CD8-positive, alpha-beta memory T cell (primary cell): Measurements from ENCODE around the gene MAT2A. TPM values are rescaled to one million over a fixed set of nuclear protein-coding genes. Genes with fewer than 3 reads are reported as not detected.

ENCODE experiments used
- CTCF ChIA-PET: fragments of 350-600 bp; sonication (Branson Sonifier 250); formaldehyde crosslinking; loops from one replicate; lab custom pipeline; 2021; ENCODE audit warnings: antibody characterized with exemption; lab: Charles Lee
- POLR2A ChIA-PET: fragments of 350-600 bp; sonication (Branson Sonifier 250); formaldehyde crosslinking; loops from one replicate; lab custom pipeline; 2021; ENCODE audit warnings: antibody characterized with exemption; lab: Charles Lee
- DNase-seq, 5 donors: peaks; one replicate each; pipeline versions ENCODE4 v3.0.0 to v3.0.0-alpha.2; 2020 to 2022; ENCODE audit warnings: mixed read lengths in 1 of 5
- H3K27ac ChIP-seq: one replicate; pipeline ENCODE4 v1.7.0; 2013; ENCODE audit warnings: low read depth, mild to moderate bottlenecking, low read length, moderate library complexity
- H3K27me3 ChIP-seq: 2 replicates; pipeline ENCODE4 v1.7.0; 2013; ENCODE audit warnings: low read length, mild to moderate bottlenecking; ENCODE audit not compliant: insufficient read depth, poor library complexity, severe bottlenecking
- H3K36me3 ChIP-seq: 2 replicates; pipeline ENCODE4 v1.7.0; 2013; ENCODE audit warnings: mild to moderate bottlenecking, low read length, moderate library complexity; ENCODE audit not compliant: insufficient read depth
- H3K4me1 ChIP-seq: 2 replicates; pipeline ENCODE4 v1.7.0; 2013; ENCODE audit warnings: mild to moderate bottlenecking, low read length, moderate library complexity; ENCODE audit not compliant: insufficient read depth
- H3K4me3 ChIP-seq: 2 replicates; pipeline ENCODE4 v1.7.0; 2013; ENCODE audit warnings: mild to moderate bottlenecking, low read length
- H3K9me3 ChIP-seq: 2 replicates; pipeline ENCODE4 v1.7.0; 2013; ENCODE audit warnings: mild to moderate bottlenecking, low read length
- H3K27ac Mint-ChIP-seq, 8 donors: one replicate each; pipeline ENCODE4 v1.8.0; 2020 to 2021; ENCODE audit warnings: mixed read lengths in 8 of 8, mild to moderate bottlenecking in 6 of 8, inconsistent platforms in 3 of 8, moderate library complexity in 3 of 8
- H3K27me3 Mint-ChIP-seq, 2 donors: one replicate each; pipeline ENCODE4 v1.8.0; 2020 to 2021; ENCODE audit warnings: mixed read lengths in 2 of 2, mild to moderate bottlenecking in 1 of 2, moderate library complexity in 1 of 2
- H3K36me3 Mint-ChIP-seq, 3 donors: one replicate each; pipeline ENCODE4 v1.8.0; 2020 to 2021; ENCODE audit warnings: mixed read lengths in 3 of 3, inconsistent platforms in 1 of 3, mild to moderate bottlenecking in 1 of 3
- H3K4me1 Mint-ChIP-seq, 3 donors: one replicate each; pipeline ENCODE4 v1.8.0; 2020 to 2021; ENCODE audit warnings: mixed read lengths in 3 of 3, inconsistent platforms in 1 of 3, mild to moderate bottlenecking in 1 of 3
- H3K4me3 Mint-ChIP-seq, 7 donors: one replicate each; pipeline ENCODE4 v1.8.0; 2020 to 2021; ENCODE audit warnings: mixed read lengths in 7 of 7, mild to moderate bottlenecking in 6 of 7, moderate library complexity in 4 of 7, inconsistent platforms in 2 of 7
- H3K9me3 Mint-ChIP-seq, 5 donors: one replicate each; pipeline ENCODE4 v1.8.0; 2020 to 2022; ENCODE audit warnings: mixed read lengths in 5 of 5, mild to moderate bottlenecking in 3 of 5, moderate library complexity in 2 of 5, inconsistent platforms in 1 of 5
- polyA plus RNA-seq: library from polyadenylated mRNA; unstranded; fragments of 300-500 nt; fragmentation: Illumina TruSeq; gene quantifications from one replicate; pipeline ENCODE4 v1.2.3, GENCODE V29; 2021
- total RNA-seq, 2 experiments: library from RNA; stranded (reverse); gene quantifications; one replicate each; pipeline ENCODE4 v1.2.3, GENCODE V29; 2021

Gene MAT2A
- total and polyA plus RNA-seq, 3 experiments from 2014 or later, result 121 to 376 (median 371) TPM

DNA sequence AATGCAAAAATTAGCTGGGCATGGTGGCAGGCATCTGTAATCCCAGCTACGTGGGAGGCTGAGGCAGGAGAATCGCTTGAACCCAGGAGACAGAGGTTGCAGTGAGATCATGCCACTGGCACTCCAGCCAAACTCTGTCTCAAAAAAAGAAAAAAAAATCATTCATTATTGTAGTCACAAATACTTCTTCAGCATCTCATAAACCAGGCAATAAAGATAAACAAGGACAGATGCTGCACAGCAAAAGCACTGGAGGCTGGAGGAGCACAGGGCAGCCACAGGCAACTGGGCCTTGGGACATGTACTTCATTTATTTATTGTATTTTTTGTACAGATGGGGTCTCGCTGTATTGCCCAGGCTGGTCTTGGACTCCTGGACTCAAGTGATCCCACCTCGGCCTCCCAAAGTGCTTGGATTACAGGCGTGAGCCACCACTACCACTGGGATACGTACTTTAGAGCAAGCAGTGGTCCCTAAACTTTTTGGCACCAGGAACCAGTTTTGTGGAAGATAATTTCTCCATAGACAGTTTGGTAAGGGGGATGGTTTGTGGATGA is 16.8 kb upstream of the MAT2A start:
- H3K27me3 Mint-ChIP-seq, result peaks cover 3 to 12% of the 10 kb centered on the region in 2 donors
- no peaks in the 10 kb centered on the region for H3K9me3 ChIP-seq
- H3K27me3 ChIP-seq, result no peaks in the 10 kb centered on the region
- DNase-seq, result no peak
- CTCF ChIA-PET, result no interaction called here
- no peak overlapping the region for H3K4me3 Mint-ChIP-seq
- no peaks in the 10 kb centered on the region for H3K36me3 ChIP-seq
- H3K4me1 Mint-ChIP-seq, result no peaks in the 10 kb centered on the region
- no peak overlapping the region for H3K27ac ChIP-seq
- H3K36me3 Mint-ChIP-seq, result no peaks in the 10 kb centered on the region
- H3K4me1 ChIP-seq, result no peaks in the 10 kb centered on the region
- H3K27ac Mint-ChIP-seq, result no peak overlapping the region
- no peaks in the 10 kb centered on the region for H3K9me3 Mint-ChIP-seq
- no peak overlapping the region for H3K4me3 ChIP-seq
- POLR2A ChIA-PET, result no interaction called here

DNA sequence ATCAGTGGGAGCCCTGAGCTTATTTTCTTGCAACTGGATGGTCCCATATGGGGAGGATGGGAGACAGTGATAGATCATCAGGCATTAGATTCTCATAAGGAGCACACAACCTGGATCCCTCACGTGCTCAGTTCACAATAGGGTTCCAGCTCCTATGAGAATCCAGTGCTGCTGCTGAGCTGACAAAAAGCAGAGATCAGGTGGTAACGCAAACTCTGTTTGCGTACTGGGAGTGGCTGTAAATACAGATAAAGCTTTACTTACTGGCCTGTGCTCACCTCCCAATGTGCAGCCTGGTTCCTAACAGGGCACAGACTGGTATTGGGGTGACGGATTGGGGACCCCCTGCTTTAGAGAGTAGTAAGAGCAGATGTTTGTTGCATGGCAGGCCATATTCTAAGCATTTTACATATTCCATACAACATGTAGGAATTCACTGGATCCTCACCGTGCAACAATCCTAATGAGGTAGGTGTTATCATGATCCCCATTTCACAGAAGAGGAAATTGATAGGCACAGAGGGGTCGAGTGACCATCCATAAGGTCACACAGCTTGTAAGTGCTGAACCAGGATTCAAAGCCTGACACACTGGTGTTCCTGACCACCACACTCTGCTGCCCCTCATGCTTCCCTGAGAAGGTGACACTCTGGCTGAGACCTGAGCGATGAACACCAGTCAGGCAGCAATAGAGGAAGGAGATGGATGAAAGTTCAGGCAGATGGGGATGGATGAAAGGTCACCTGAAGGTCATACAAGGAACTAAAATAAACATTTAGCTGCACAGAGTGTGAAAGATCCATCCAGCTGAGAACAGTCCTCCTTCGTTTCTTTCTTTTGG is 15.7 kb upstream of the MAT2A start:
- CTCF ChIA-PET, result interaction anchor here (1.3 kb wide), 1 partner anchor 29 kb away, joined by 3 read pairs; no protein-coding TSS in a partner anchor
- no peaks in the 10 kb centered on the region for H3K9me3 Mint-ChIP-seq
- POLR2A ChIA-PET, result no interaction called here

DNA sequence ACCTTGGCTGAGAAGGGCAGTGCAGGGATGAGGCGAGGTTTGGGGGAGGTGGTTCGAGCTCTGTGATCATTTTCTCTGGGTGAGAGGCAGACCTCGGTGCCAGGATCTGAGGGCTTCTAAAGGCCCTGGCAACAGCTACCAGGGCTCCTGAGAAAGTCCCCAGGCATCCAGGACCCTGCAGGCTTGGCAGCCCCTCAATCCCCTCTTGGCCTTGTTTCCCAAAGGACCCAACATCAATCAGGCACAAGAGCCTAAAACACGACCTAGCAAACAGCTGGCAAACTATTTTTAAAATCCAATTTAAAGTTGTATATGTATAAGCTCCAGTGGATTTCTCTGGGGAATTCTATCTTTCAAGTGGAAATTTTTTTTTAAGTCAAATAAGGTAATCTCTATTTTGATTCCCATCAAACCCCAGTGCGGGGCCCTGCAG is 15.0 kb upstream of the MAT2A start:
- Histone ChIP-seq H3K9me3 (no peaks in the 10 kb centered on the region), H3K27ac (peak overlapping the region; percentile 24), H3K4me3 (no peak overlapping the region), H3K27me3 (no peaks in the 10 kb centered on the region), H3K36me3 (no peaks in the 10 kb centered on the region), H3K4me1 (no peaks in the 10 kb centered on the region)
- Mint-ChIP-seq H3K4me3 (no peak overlapping the region), H3K4me1 (no peaks in the 10 kb centered on the region), H3K27ac (no peak overlapping the region), H3K9me3 (no peaks in the 10 kb centered on the region), H3K36me3 (no peaks in the 10 kb centered on the region), H3K27me3 (peaks cover 3 to 24% of the 10 kb centered on the region in 2 donors)
- POLR2A ChIA-PET, result no interaction called here
- CTCF ChIA-PET, result interaction anchor here (1.3 kb wide), 1 partner anchor 28 kb away, joined by 3 read pairs; no protein-coding TSS in a partner anchor
- DNase-seq, result no peak

More for the DNA sequence above, 15.7 kb upstream of the MAT2A start:
- DNase-seq, result no peak
- H3K9me3 ChIP-seq, result no peaks in the 10 kb centered on the region
- H3K27me3 ChIP-seq, result no peaks in the 10 kb centered on the region
- Mint-ChIP-seq H3K4me3 (no peak overlapping the region), H3K27me3 (peaks cover 3 to 21% of the 10 kb centered on the region in 2 donors), H3K27ac (no peak overlapping the region), H3K36me3 (no peaks in the 10 kb centered on the region), H3K4me1 (no peaks in the 10 kb centered on the region)
- H3K36me3 ChIP-seq, result no peaks in the 10 kb centered on the region
- no peak overlapping the region for H3K27ac ChIP-seq
- no peaks in the 10 kb centered on the region for H3K4me1 ChIP-seq
- H3K4me3 ChIP-seq, result no peak overlapping the region

DNA sequence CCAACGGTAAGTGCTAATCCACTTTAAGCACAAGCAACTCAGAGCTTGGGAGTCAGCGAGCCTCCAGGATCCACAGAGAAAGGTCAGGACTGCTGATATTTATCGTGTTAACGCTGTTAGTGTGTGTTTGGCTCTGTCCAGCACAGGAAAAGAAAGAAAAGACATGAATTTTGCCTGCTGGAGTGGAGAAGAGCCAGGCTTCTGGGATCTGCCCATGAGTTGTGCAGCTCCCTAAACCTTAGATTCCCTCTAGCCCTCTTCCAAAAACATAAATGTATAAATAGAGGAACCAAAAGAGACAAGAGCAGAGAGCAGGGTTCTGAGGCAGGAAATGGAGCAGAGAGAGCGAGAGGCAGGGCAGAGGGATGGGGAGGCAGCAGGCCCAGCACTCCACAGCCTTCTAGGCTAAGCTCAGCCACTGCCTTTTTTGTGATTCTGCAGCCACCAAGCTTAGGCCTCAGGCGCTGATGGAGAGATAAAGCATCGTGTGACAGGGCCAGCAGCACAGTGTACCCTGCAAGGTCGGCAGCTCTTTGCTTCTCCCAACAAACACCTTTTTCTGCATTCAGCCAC is 14.5 kb upstream of the MAT2A start:
- H3K27me3 ChIP-seq, result no peaks in the 10 kb centered on the region
- ChIA-PET POLR2A (no interaction called here), CTCF (interaction anchor here (1.3 kb wide), 1 partner anchor 28 kb away, joined by 3 read pairs; no protein-coding TSS in a partner anchor)
- Mint-ChIP-seq H3K4me1 (no peaks in the 10 kb centered on the region), H3K4me3 (no peak overlapping the region), H3K9me3 (no peaks in the 10 kb centered on the region), H3K27me3 (peaks cover 3 to 27% of the 10 kb centered on the region in 2 donors), H3K27ac (no peak overlapping the region), H3K36me3 (no peaks in the 10 kb centered on the region)
- no peak for DNase-seq
- H3K4me1 ChIP-seq, result no peaks in the 10 kb centered on the region
- H3K4me3 ChIP-seq, result no peak overlapping the region
- H3K27ac ChIP-seq, result peak overlapping the region; percentile 24
- H3K9me3 ChIP-seq, result no peaks in the 10 kb centered on the region
- H3K36me3 ChIP-seq, result no peaks in the 10 kb centered on the region

DNA sequence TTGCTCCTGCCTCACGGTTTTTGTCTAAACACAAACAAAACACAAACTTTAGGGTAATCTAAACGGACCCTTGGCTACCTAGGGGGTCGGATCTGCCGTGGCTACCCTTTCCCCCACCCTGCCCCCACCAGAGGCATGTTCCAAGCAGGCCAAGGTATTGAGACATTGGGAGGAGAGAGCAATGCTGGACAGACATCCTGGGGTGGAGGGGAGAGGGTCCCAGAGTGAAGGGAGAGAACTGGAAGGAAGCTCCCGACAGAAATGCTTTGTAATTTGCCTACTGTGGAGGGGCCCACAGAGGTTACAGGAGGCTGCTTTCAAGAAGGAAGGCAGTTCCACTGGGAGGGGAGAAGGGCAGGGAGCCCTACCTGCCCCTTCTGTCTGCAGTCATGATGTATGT is 13.9 kb upstream of the MAT2A start:
- peaks cover 3 to 30% of the 10 kb centered on the region in 2 donors for H3K27me3 Mint-ChIP-seq
- Histone ChIP-seq H3K9me3 (no peaks in the 10 kb centered on the region), H3K27me3 (no peaks in the 10 kb centered on the region), H3K4me1 (no peaks in the 10 kb centered on the region), H3K36me3 (no peaks in the 10 kb centered on the region), H3K27ac (no peak overlapping the region), H3K4me3 (no peak overlapping the region)
- no peaks in the 10 kb centered on the region for H3K36me3 Mint-ChIP-seq
- CTCF ChIA-PET, result no interaction called here
- H3K4me1 Mint-ChIP-seq, result no peaks in the 10 kb centered on the region
- DNase-seq, result no peak
- no peak overlapping the region for H3K27ac Mint-ChIP-seq
- no peak overlapping the region for H3K4me3 Mint-ChIP-seq
- H3K9me3 Mint-ChIP-seq, result no peaks in the 10 kb centered on the region
- POLR2A ChIA-PET, result no interaction called here

DNA sequence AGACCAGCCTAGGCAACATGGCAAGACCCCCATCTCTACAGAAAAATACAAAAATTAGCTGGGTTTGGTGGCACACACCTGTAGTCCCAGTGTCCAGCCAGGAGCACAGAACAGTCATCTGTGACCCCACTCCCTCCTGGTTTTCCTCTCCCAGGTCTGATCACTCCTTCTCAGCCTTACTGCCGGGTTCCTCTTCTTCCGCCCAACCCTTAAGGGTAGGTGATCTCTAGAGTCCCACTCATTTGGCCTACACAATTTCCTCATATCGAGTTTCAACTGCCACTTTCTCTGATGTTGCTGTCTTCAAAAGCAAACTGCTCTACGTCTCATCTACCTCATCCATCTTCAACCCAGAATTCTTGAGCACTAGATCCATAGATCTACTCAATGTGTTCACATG is 13.4 kb upstream of the MAT2A start:
- POLR2A ChIA-PET, result no interaction called here
- Histone ChIP-seq H3K9me3 (no peaks in the 10 kb centered on the region), H3K4me1 (no peaks in the 10 kb centered on the region), H3K4me3 (no peak overlapping the region), H3K27me3 (no peaks in the 10 kb centered on the region), H3K27ac (no peak overlapping the region), H3K36me3 (no peaks in the 10 kb centered on the region)
- CTCF ChIA-PET, result no interaction called here
- Mint-ChIP-seq H3K27me3 (peaks cover 3 to 32% of the 10 kb centered on the region in 2 donors), H3K36me3 (no peaks in the 10 kb centered on the region), H3K27ac (peak overlapping the region in 1 of 8 donors; percentile 68), H3K4me3 (no peak overlapping the region), H3K4me1 (no peaks in the 10 kb centered on the region), H3K9me3 (no peaks in the 10 kb centered on the region)
- DNase-seq, result no peak

DNA sequence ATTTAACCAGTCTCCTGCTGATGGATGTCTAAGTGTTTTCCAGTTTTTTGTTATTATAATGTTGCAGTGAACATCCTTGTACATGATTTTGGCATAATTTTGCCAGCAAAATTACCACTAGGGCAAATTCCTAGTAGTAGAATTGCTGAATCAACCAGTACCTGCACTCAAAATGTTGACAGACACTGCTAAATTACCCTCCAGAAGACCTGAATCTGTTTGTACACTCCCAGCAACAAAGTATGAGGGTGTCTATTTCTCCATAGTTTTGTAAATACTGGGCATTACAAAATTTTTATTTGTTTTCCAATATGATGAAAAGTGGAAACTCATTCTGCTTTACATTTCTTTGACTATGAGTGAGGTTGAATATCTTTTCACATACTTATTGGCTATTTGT is 11.2 kb upstream of the MAT2A start:
- no peaks in the 10 kb centered on the region for H3K36me3 ChIP-seq
- no peak for DNase-seq
- peaks cover 0 to 32% of the 10 kb centered on the region in 2 donors for H3K27me3 Mint-ChIP-seq
- no peaks in the 10 kb centered on the region for H3K9me3 ChIP-seq
- H3K4me3 Mint-ChIP-seq, result no peak overlapping the region
- H3K27ac ChIP-seq, result no peak overlapping the region
- H3K27me3 ChIP-seq, result no peaks in the 10 kb centered on the region
- no peaks in the 10 kb centered on the region for H3K4me1 Mint-ChIP-seq
- H3K36me3 Mint-ChIP-seq, result no peaks in the 10 kb centered on the region
- H3K4me3 ChIP-seq, result no peak overlapping the region
- CTCF ChIA-PET, result no interaction called here
- no peaks in the 10 kb centered on the region for H3K4me1 ChIP-seq
- H3K9me3 Mint-ChIP-seq, result no peaks in the 10 kb centered on the region
- H3K27ac Mint-ChIP-seq, result no peak overlapping the region
- POLR2A ChIA-PET, result no interaction called here

DNA sequence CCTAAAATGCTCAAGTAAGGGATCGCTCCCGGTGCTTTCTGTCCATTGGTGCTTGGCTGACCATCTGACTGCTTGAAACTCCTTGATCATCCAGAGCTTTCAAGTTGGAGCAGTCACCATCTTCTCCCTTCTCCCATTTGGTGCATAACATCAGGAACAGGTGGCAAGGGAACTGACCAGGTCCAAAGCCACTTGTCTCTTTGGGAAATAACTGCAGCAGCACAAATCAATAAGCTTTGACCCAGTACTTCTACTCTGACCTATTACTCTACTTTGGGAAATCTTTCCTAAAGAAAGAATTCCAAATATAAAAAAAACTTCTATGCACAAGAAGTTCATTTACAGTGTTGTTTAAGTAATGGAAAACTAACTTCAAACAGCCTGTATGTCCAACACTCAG is 10.6 kb upstream of the MAT2A start:
- H3K4me3 ChIP-seq, result no peak overlapping the region
- Mint-ChIP-seq H3K4me1 (no peaks in the 10 kb centered on the region), H3K36me3 (no peaks in the 10 kb centered on the region), H3K27me3 (peaks cover 0 to 32% of the 10 kb centered on the region in 2 donors), H3K4me3 (no peak overlapping the region), H3K27ac (no peak overlapping the region), H3K9me3 (no peaks in the 10 kb centered on the region)
- POLR2A ChIA-PET, result no interaction called here
- no peak overlapping the region for H3K27ac ChIP-seq
- CTCF ChIA-PET, result interaction anchor here (0.6 kb wide), 1 partner anchor 10 kb away, joined by 3 read pairs; the partner anchor contains the start of gene MAT2A
- H3K27me3 ChIP-seq, result no peaks in the 10 kb centered on the region
- no peaks in the 10 kb centered on the region for H3K9me3 ChIP-seq
- H3K4me1 ChIP-seq, result no peaks in the 10 kb centered on the region
- no peaks in the 10 kb centered on the region for H3K36me3 ChIP-seq
- DNase-seq, result no peak
